Right lung (tissue), 5 donors: ENCODE data around the gene ANKLE1. TPM values are rescaled to one million over a fixed set of nuclear protein-coding genes. Genes with fewer than 3 reads are reported as not detected.

Experiments
- DNase-seq, 2 donors: peaks; one replicate each; pipeline ENCODE4 v3.0.0-alpha.2; 2013
- polyA plus RNA-seq, 5 donors: library from polyadenylated mRNA; unstranded; fragments of 120-200 nt; gene quantifications; one replicate each; pipeline versions ENCODE4 v1.2.1 to v1.2.3, GENCODE V29; 2013; ENCODE audit warnings: inconsistent platforms in 1 of 5, low replicate concordance in 1 of 5; ENCODE audit not compliant: insufficient read length in 5 of 5, insufficient read depth in 1 of 5

The ANKLE1 gene
- polyA plus RNA-seq, 5 donors, result 1.3 to 2.2 (median 1.8) TPM

GRCh38 chr19:17325881-17326594 is 44.3 kb downstream of the ANKLE1 start:
- DNase-seq, result no peak

GRCh38 chr19:17326595-17326966 is 44.9 kb downstream of the ANKLE1 start:
- no peak for DNase-seq

- no peak for DNase-seq
Observed at GRCh38 chr19:17327068-17327653, 45.5 kb downstream of the ANKLE1 start.

GRCh38 chr19:17327654-17328516 is 46.2 kb downstream of the ANKLE1 start:
- DNase-seq, result peak in 1 of 2 donors; percentile 29

GRCh38 chr19:17328517-17329365 is 47.0 kb downstream of the ANKLE1 start:
- DNase-seq, result no peak

- DNase-seq, result no peak
Observed at GRCh38 chr19:17329366-17330261, 47.9 kb downstream of the ANKLE1 start.

- no peak for DNase-seq
Observed at GRCh38 chr19:17330262-17331044, 48.8 kb downstream of the ANKLE1 start.

GRCh38 chr19:17331045-17331558 is 49.4 kb downstream of the ANKLE1 start:
- DNase-seq, result no peak

- DNase-seq, result no peak
Observed at GRCh38 chr19:17332360-17332676, 50.6 kb downstream of the ANKLE1 start.

- DNase-seq, result no peak
Observed at GRCh38 chr19:17332677-17333581, 51.2 kb downstream of the ANKLE1 start.

GRCh38 chr19:17333611-17334413 is 52.1 kb downstream of the ANKLE1 start:
- DNase-seq, result no peak

GRCh38 chr19:17334414-17335409 is 53.0 kb downstream of the ANKLE1 start, which contains the start of gene ANO8:
ANO8 (minus strand) TSS chr19:17334855; CDS start chr19:17334670, 185 bp downstream.
- DNase-seq, result peak; percentile 93 to 98

GRCh38 chr19:17335575-17335974 is 53.9 kb downstream of the ANKLE1 start:
- DNase-seq, result no peak
